Activated CD8-positive, alpha-beta memory T cell treated with anti-CD3 and anti-CD28 coated beads, Interleukin-2, amount 10 ng/mL, durations not matched to agents 7 days and 5 days (primary cell): ENCODE results near the gene ALDOA. TPM values are rescaled to one million over a fixed set of nuclear protein-coding genes. Genes with fewer than 3 reads are reported as not detected.
"Not testable (repeated sequence)": the region's sequence is repeated elsewhere in the genome, so short reads cannot be mapped to it uniquely, and the experiment has no call there.

Source experiments
- ATAC-seq: fragments of 150-1000 bp; cut with Tn5 transposase; one replicate; pipeline ENCODE4 v1.10.0; 2021; ENCODE audit warnings: moderate library complexity
- CTCF ChIA-PET: fragments of 350-600 bp; sonication (Branson Sonifier 250); formaldehyde crosslinking; loops from one replicate; lab custom pipeline; 2021; ENCODE audit warnings: antibody characterized with exemption; lab: Charles Lee
- DNase-seq: peaks from one replicate; pipeline ENCODE4 v3.0.0-alpha.2; 2020
- H3K27ac Mint-ChIP-seq: one replicate; pipeline ENCODE4 v1.8.0; 2021; ENCODE audit warnings: mild to moderate bottlenecking, mixed read lengths
- H3K27me3 Mint-ChIP-seq: one replicate; pipeline ENCODE4 v1.8.0; 2021; ENCODE audit warnings: mixed read lengths
- H3K36me3 Mint-ChIP-seq: one replicate; pipeline ENCODE4 v1.8.0; 2021; ENCODE audit warnings: mild to moderate bottlenecking, mixed read lengths
- H3K4me1 Mint-ChIP-seq: one replicate; pipeline ENCODE4 v1.8.0; 2021; ENCODE audit warnings: mixed read lengths
- H3K4me3 Mint-ChIP-seq: one replicate; pipeline ENCODE4 v1.8.0; 2021; ENCODE audit warnings: mild to moderate bottlenecking, moderate library complexity, mixed read lengths
- H3K9me3 Mint-ChIP-seq: one replicate; pipeline ENCODE4 v1.8.0; 2022; ENCODE audit warnings: low read depth, mixed read lengths
- total RNA-seq, 2 experiments: library from RNA; stranded (reverse); gene quantifications; one replicate each; pipeline ENCODE4 v1.2.3, GENCODE V29; 2021

ALDOA gene
- total RNA-seq, 2 experiments from 2014 or later, result 1,292 to 1,318 TPM

- Mint-ChIP-seq H3K4me3 (no peak overlapping the region), H3K9me3 (no peaks in the 10 kb centered on the region), H3K4me1 (peaks cover 10% of the 10 kb centered on the region), H3K27me3 (peaks cover 61% of the 10 kb centered on the region), H3K27ac (no peak overlapping the region), H3K36me3 (no peaks in the 10 kb centered on the region)
- peak; percentile 62 for DNase-seq
- CTCF ChIA-PET, result no interaction called here
- ATAC-seq, result no peak
Measured at GRCh38 chr16:30028438-30029076, 37.0 kb upstream of the ALDOA start.

- Mint-ChIP-seq H3K4me3 (no peak overlapping the region), H3K27me3 (peaks cover 65% of the 10 kb centered on the region)
- DNase-seq, result no peak
Measured at GRCh38 chr16:30030011-30030685, 35.4 kb upstream of the ALDOA start.

GRCh38 chr16:30030841-30031413, 34.6 kb upstream of the ALDOA start, which contains the start of gene TLCD3B:
Gene TLCD3B (minus strand): TSS chr16:30031271. CDS start chr16:30030527, 744 bp downstream.
- Mint-ChIP-seq H3K27ac (no peak within 1 kb of the TSS), H3K9me3 (no peaks in the 10 kb centered on the region), H3K27me3 (peaks cover 67% of the 10 kb centered on the region), H3K36me3 (no peaks in the 10 kb centered on the region), H3K4me1 (peaks cover 21% of the 10 kb centered on the region), H3K4me3 (no peak within 1 kb of the TSS)
- no peak for ATAC-seq
- CTCF ChIA-PET, result interaction anchor here (0.7 to 4.1 kb wide), 17 partner anchors 8 to 339 kb away, joined by 3 to 40 read pairs (median 12); partner anchors contain the start of genes ALDOA, C16orf92, HIRIP3 and INO80E
- no peak for DNase-seq

More at GRCh38 chr16:30030011-30030685, 35.4 kb upstream of the ALDOA start:
- no peak for ATAC-seq
- no peak overlapping the region for H3K27ac Mint-ChIP-seq
- no peaks in the 10 kb centered on the region for H3K36me3 Mint-ChIP-seq
- H3K4me1 Mint-ChIP-seq, result peaks cover 17% of the 10 kb centered on the region
- H3K9me3 Mint-ChIP-seq, result no peaks in the 10 kb centered on the region
- CTCF ChIA-PET, result interaction anchor here (0.6 to 4.1 kb wide), 4 partner anchors 9 to 181 kb away, joined by 3 to 39 read pairs (median 28); no protein-coding TSS in a partner anchor

GRCh38 chr16:30031477-30031918, 34.1 kb upstream of the ALDOA start:
- H3K4me3 Mint-ChIP-seq, result no peak overlapping the region
- H3K9me3 Mint-ChIP-seq, result no peaks in the 10 kb centered on the region
- DNase-seq, result no peak
- H3K27ac Mint-ChIP-seq, result no peak overlapping the region
- ATAC-seq, result no peak
- H3K27me3 Mint-ChIP-seq, result peaks cover 70% of the 10 kb centered on the region
- peaks cover 21% of the 10 kb centered on the region for H3K4me1 Mint-ChIP-seq
- CTCF ChIA-PET, result interaction anchor here (0.6 to 4.1 kb wide), 35 partner anchors 8 to 915 kb away, joined by 3 to 40 read pairs (median 6); partner anchors contain the start of genes ALDOA, ASPHD1, C16orf92 and CDIPT
- no peaks in the 10 kb centered on the region for H3K36me3 Mint-ChIP-seq

- Mint-ChIP-seq H3K27ac (no peak overlapping the region), H3K4me3 (no peak overlapping the region), H3K27me3 (peaks cover 64% of the 10 kb centered on the region), H3K36me3 (no peaks in the 10 kb centered on the region), H3K4me1 (peaks cover 21% of the 10 kb centered on the region), H3K9me3 (no peaks in the 10 kb centered on the region)
- ATAC-seq, result peak; percentile 70
- peak; percentile 80 for DNase-seq
- CTCF ChIA-PET, result interaction anchor here (0.6 to 4.1 kb wide), 53 partner anchors 9 to 1048 kb away, joined by 3 to 40 read pairs (median 5); partner anchors contain the start of genes ALDOA, ASPHD1, C16orf92 and CDIPT
Measured at GRCh38 chr16:30032083-30032819, 33.3 kb upstream of the ALDOA start.

GRCh38 chr16:30033270-30033669, 32.3 kb upstream of the ALDOA start:
- peaks cover 21% of the 10 kb centered on the region for H3K4me1 Mint-ChIP-seq
- H3K36me3 Mint-ChIP-seq, result no peaks in the 10 kb centered on the region
- ATAC-seq (no peak), DNase-seq (no peak)
- H3K27ac Mint-ChIP-seq, result no peak overlapping the region
- CTCF ChIA-PET, result interaction anchor here (1.1 to 4.1 kb wide), 13 partner anchors 9 to 332 kb away, joined by 3 to 40 read pairs (median 11); partner anchors contain the start of genes HIRIP3, INO80E and TBX6
- no peak overlapping the region for H3K4me3 Mint-ChIP-seq
- no peaks in the 10 kb centered on the region for H3K9me3 Mint-ChIP-seq
- peaks cover 57% of the 10 kb centered on the region for H3K27me3 Mint-ChIP-seq

GRCh38 chr16:30040221-30040620, 25.3 kb upstream of the ALDOA start:
- Mint-ChIP-seq H3K4me3 (no peak overlapping the region), H3K27ac (no peak overlapping the region)
- CTCF ChIA-PET, result interaction anchor here (1.4 to 6.0 kb wide), 2 partner anchors 8 to 13 kb away, joined by 4 to 37 read pairs; partner anchors contain the start of gene TLCD3B

GRCh38 chr16:30040690-30041089, 24.9 kb upstream of the ALDOA start:
- H3K4me1 Mint-ChIP-seq, ATAC-seq, DNase-seq, H3K4me3 Mint-ChIP-seq, H3K27ac Mint-ChIP-seq, H3K9me3 Mint-ChIP-seq, H3K36me3 Mint-ChIP-seq: not testable (repeated sequence)
- H3K27me3 Mint-ChIP-seq, result peaks cover 23% of the 10 kb centered on the region
- CTCF ChIA-PET, result interaction anchor here (1.1 to 6.0 kb wide), 3 partner anchors 9 to 102 kb away, joined by 4 to 37 read pairs (median 4); partner anchors contain the start of gene TLCD3B

More at GRCh38 chr16:30040221-30040620, 25.3 kb upstream of the ALDOA start:
- H3K36me3 Mint-ChIP-seq, result no peaks in the 10 kb centered on the region
- peaks cover 28% of the 10 kb centered on the region for H3K27me3 Mint-ChIP-seq
- H3K9me3 Mint-ChIP-seq, result peaks cover 2% of the 10 kb centered on the region
- peaks cover 6% of the 10 kb centered on the region for H3K4me1 Mint-ChIP-seq
- ATAC-seq (no peak), DNase-seq (no peak)

- Mint-ChIP-seq H3K27me3 (peaks cover 19% of the 10 kb centered on the region), H3K27ac (no peak overlapping the region), H3K4me3 (no peak overlapping the region), H3K9me3 (peaks cover 3% of the 10 kb centered on the region), H3K36me3 (no peaks in the 10 kb centered on the region), H3K4me1 (peaks cover 5% of the 10 kb centered on the region)
- no peak for DNase-seq
- ATAC-seq, result no peak
- CTCF ChIA-PET, result interaction anchor here (1.1 to 6.0 kb wide), 3 partner anchors 10 to 101 kb away, joined by 4 to 37 read pairs (median 4); partner anchors contain the start of genes ALDOA and TLCD3B
Measured at GRCh38 chr16:30041841-30042240, 23.7 kb upstream of the ALDOA start.

- H3K4me1 Mint-ChIP-seq, result peaks cover 9% of the 10 kb centered on the region
- H3K36me3 Mint-ChIP-seq, result no peaks in the 10 kb centered on the region
- CTCF ChIA-PET, result interaction anchor here (1.3 to 1.9 kb wide), 2 partner anchors 14 to 355 kb away, joined by 3 to 5 read pairs; no protein-coding TSS in a partner anchor
- no peak overlapping the region for H3K27ac Mint-ChIP-seq
- DNase-seq (no peak), ATAC-seq (peak; percentile 14)
- peaks cover 9% of the 10 kb centered on the region for H3K27me3 Mint-ChIP-seq
- no peak overlapping the region for H3K4me3 Mint-ChIP-seq
- peaks cover 3% of the 10 kb centered on the region for H3K9me3 Mint-ChIP-seq
Measured at GRCh38 chr16:30046178-30046577, 19.4 kb upstream of the ALDOA start.

- H3K9me3 Mint-ChIP-seq, result peaks cover 3% of the 10 kb centered on the region
- peaks cover under 1% of the 10 kb centered on the region for H3K36me3 Mint-ChIP-seq
- CTCF ChIA-PET, result interaction anchor here (1.3 to 1.9 kb wide), 2 partner anchors 14 to 355 kb away, joined by 3 to 5 read pairs; no protein-coding TSS in a partner anchor
- ATAC-seq (no peak), DNase-seq (no peak)
- H3K27ac Mint-ChIP-seq, result no peak overlapping the region
- H3K4me1 Mint-ChIP-seq, result peaks cover 11% of the 10 kb centered on the region
- H3K27me3 Mint-ChIP-seq, result peaks cover 8% of the 10 kb centered on the region
- H3K4me3 Mint-ChIP-seq, result no peak overlapping the region
Measured at GRCh38 chr16:30046588-30046987, 19.0 kb upstream of the ALDOA start.

GRCh38 chr16:30049871-30050270, 15.7 kb upstream of the ALDOA start:
- Mint-ChIP-seq H3K4me1 (peaks cover 27% of the 10 kb centered on the region), H3K36me3 (peaks cover 2% of the 10 kb centered on the region), H3K4me3 (no peak overlapping the region), H3K27me3 (no peaks in the 10 kb centered on the region), H3K27ac (no peak overlapping the region), H3K9me3 (peaks cover 3% of the 10 kb centered on the region)
- no peak for ATAC-seq
- CTCF ChIA-PET, result interaction anchor here (2.0 to 2.5 kb wide), 2 partner anchors 17 to 42 kb away, joined by 5 to 11 read pairs; partner anchors contain the start of gene TBX6
- DNase-seq, result no peak
